Endodermal cell (in vitro differentiated cells): Measurements from ENCODE around the gene ACTL7B. TPM values are rescaled to one million over a fixed set of nuclear protein-coding genes. Genes with fewer than 3 reads are reported as not detected.

Experiments used
- DNase-seq: peaks from one replicate; pipeline ENCODE4 v3.0.0-alpha.2; 2017
- H3K27ac ChIP-seq: 2 replicates; pipeline ENCODE4 v1.5.1; 2013; ENCODE audit warnings: mild to moderate bottlenecking, low read depth, low read length, moderate library complexity
- H3K27me3 ChIP-seq: 2 replicates; pipeline ENCODE4 v1.6.1; 2013; ENCODE audit warnings: mild to moderate bottlenecking, low read length, moderate library complexity; ENCODE audit not compliant: insufficient read depth, control insufficient read depth, poor library complexity, severe bottlenecking
- H3K36me3 ChIP-seq: 2 replicates; pipeline ENCODE4 v1.7.0; 2013; ENCODE audit warnings: mild to moderate bottlenecking, low read length, moderate library complexity; ENCODE audit not compliant: control insufficient read depth, insufficient read depth
- H3K4me1 ChIP-seq: one replicate; pipeline ENCODE4 v1.7.0; 2013; ENCODE audit warnings: low read length; ENCODE audit not compliant: control insufficient read depth, insufficient read depth
- H3K4me3 ChIP-seq: 2 replicates; pipeline ENCODE4 v1.5.1; 2013; ENCODE audit warnings: mild to moderate bottlenecking, low read length, moderate library complexity
- H3K9ac ChIP-seq: 2 replicates; pipeline ENCODE4 v1.6.1; 2013; ENCODE audit warnings: mild to moderate bottlenecking, low read length, moderate library complexity; ENCODE audit not compliant: poor library complexity, severe bottlenecking; ENCODE audit errors: extremely low read depth
- H3K9me3 ChIP-seq: 2 replicates; pipeline ENCODE4 v1.6.1; 2013; ENCODE audit warnings: mild to moderate bottlenecking, low read length, moderate library complexity; ENCODE audit not compliant: control insufficient read depth
- H3K27ac Mint-ChIP-seq: 2 replicates; pipeline ENCODE4 v1.8.0; 2020; ENCODE audit warnings: mixed read lengths
- H3K27me3 Mint-ChIP-seq: 2 replicates; pipeline ENCODE4 v1.8.0; 2021; ENCODE audit warnings: mild to moderate bottlenecking, mixed read lengths; ENCODE audit not compliant: insufficient read depth
- H3K36me3 Mint-ChIP-seq: 2 replicates; pipeline ENCODE4 v1.8.0; 2020; ENCODE audit warnings: low read depth, mixed read lengths
- H3K4me1 Mint-ChIP-seq: 2 replicates; pipeline ENCODE4 v1.8.0; 2020; ENCODE audit warnings: mixed read lengths
- H3K4me3 Mint-ChIP-seq: 2 replicates; pipeline ENCODE4 v1.8.0; 2020; ENCODE audit warnings: mild to moderate bottlenecking, moderate library complexity, mixed read lengths
- H3K9me3 Mint-ChIP-seq: 2 replicates; pipeline ENCODE4 v1.8.0; 2020; ENCODE audit warnings: mild to moderate bottlenecking, mixed read lengths
- CTCF ChIP-seq: fragments of 200-600 bp; sonication (generic); conservative IDR thresholded peaks from 2 replicates; pipeline ENCODE4 v1.5.0; 2021; ENCODE audit warnings: antibody characterized with exemption, mild to moderate bottlenecking
- WGBS, 2 experiments: methylation state at CpG; one replicate each; pipeline versions ENCODE4 v1.1.5 to v1.1.7; 2013; ENCODE audit warnings: missing lambda C conversion rate in 2 of 2, mixed read lengths in 1 of 2; ENCODE audit not compliant: insufficient coverage in 1 of 2, insufficient read length in 1 of 2; 5-methylcytosine and 5-hydroxymethylcytosine counted together
- total RNA-seq, 2 donors: library from RNA; stranded (reverse); fragmentation: NEBNext Ultra II Directional in 1 of 2; extraction: Animal tissue kit (Norgen Biotek cat#: 25700) in 1 of 2; gene quantifications; 2 replicates in 1 of 2; 3 replicates in 1 of 2; pipeline ENCODE4 v1.2.1, GENCODE V29; 2021

Gene ACTL7B
- total RNA-seq, 2 donors from 2014 or later, result not detected

DNA sequence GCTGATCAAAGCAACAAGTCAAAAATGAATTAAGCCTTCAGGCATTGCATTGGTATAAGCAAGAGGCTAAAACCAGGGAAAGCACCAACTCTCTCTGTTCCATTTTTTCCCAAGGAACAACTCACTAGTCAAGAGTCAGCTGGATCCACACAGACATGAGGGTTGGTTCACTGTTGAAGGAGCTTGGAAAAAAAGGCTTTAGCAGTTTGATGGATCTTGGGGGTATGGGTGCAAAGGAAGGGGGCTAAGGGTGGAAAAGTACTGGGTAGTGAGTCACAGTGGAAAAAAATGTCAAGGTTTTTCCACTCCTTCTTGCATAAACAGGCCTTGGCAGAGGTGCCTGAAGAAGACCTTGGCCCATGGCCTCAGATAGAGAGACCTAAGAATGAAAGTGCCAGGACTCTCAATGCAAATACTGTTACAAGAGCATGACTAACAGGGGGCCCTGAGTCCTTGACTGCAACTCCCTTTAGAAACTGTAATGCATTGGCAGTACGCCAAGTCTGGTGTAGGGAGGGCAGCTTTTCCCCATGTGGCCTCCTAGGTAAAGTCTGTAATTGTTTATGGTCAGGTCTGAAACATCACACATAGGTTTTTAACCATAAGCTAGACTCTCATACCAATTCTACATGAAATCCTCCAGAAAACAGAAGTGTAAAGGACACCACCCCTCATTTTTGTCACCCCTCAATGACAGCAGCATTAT lies 30.0 kb upstream of the ACTL7B start:
- H3K36me3 Mint-ChIP-seq, result peaks cover 30% of the 10 kb centered on the region
- H3K27ac Mint-ChIP-seq, result no peak overlapping the region
- H3K36me3 ChIP-seq, result peaks cover 51% of the 10 kb centered on the region
- H3K9ac ChIP-seq, result no peak overlapping the region
- H3K9me3 ChIP-seq, result no peaks in the 10 kb centered on the region
- DNase-seq, result no peak
- H3K27me3 Mint-ChIP-seq, result no peaks in the 10 kb centered on the region
- H3K4me3 Mint-ChIP-seq, result no peak overlapping the region
- H3K27ac ChIP-seq, result no peak overlapping the region
- no peaks in the 10 kb centered on the region for H3K27me3 ChIP-seq
- no peaks in the 10 kb centered on the region for H3K4me1 ChIP-seq
- no peak for TF ChIP-seq CTCF
- no peaks in the 10 kb centered on the region for H3K4me1 Mint-ChIP-seq
- no peak overlapping the region for H3K4me3 ChIP-seq
- 75 to 100% methylated on average over 1 of the region's 1 CpG for WGBS, 2 experiments
- no peaks in the 10 kb centered on the region for H3K9me3 Mint-ChIP-seq

- H3K4me1 ChIP-seq, result no peaks in the 10 kb centered on the region
- H3K9me3 Mint-ChIP-seq, result no peaks in the 10 kb centered on the region
- WGBS, 2 experiments, result 100% methylated on average over 1 of the region's 3 CpGs; no CpG with 5 or more reads in 1 of the 2 experiments
- H3K9me3 ChIP-seq, result no peaks in the 10 kb centered on the region
- no peak overlapping the region for H3K9ac ChIP-seq
- H3K4me3 Mint-ChIP-seq, result no peak overlapping the region
- no peaks in the 10 kb centered on the region for H3K27me3 ChIP-seq
- H3K36me3 ChIP-seq, result peaks cover 51% of the 10 kb centered on the region
- TF ChIP-seq CTCF, result no peak
- peaks cover 28% of the 10 kb centered on the region for H3K36me3 Mint-ChIP-seq
- DNase-seq, result no peak
- no peak overlapping the region for H3K27ac Mint-ChIP-seq
- no peak overlapping the region for H3K4me3 ChIP-seq
- no peak overlapping the region for H3K27ac ChIP-seq
- no peaks in the 10 kb centered on the region for H3K4me1 Mint-ChIP-seq
- H3K27me3 Mint-ChIP-seq, result no peaks in the 10 kb centered on the region
Observed at GRCh38 chr9:108884701-108885100, 28.9 kb upstream of the ACTL7B start.

DNA sequence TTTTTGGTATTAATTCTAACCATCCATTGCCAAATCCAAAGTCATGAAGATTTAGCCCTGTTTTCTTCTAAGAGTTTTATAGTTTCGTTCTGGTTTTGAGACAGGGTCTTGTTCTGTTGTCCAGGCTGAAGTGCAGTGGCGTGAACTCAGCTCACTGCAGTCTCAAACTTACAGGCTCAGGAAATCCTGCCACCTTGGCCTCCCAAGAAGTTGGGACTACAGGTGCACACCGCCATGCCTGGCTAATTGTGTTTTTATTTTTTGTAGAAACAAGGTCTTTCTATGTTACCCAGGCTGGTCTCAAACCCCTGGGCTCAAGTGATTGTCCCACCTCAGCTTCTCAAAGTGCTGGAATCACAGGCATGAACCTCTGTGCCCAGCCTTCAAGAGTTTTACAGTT lies 27.3 kb upstream of the ACTL7B start:
- no peak for TF ChIP-seq CTCF
- Histone ChIP-seq H3K36me3 (peaks cover 53% of the 10 kb centered on the region), H3K27me3 (no peaks in the 10 kb centered on the region), H3K9ac (no peak overlapping the region), H3K4me1 (no peaks in the 10 kb centered on the region), H3K4me3 (no peak overlapping the region), H3K27ac (no peak overlapping the region), H3K9me3 (no peaks in the 10 kb centered on the region)
- Mint-ChIP-seq H3K36me3 (peaks cover 39% of the 10 kb centered on the region), H3K4me3 (no peak overlapping the region), H3K27me3 (no peaks in the 10 kb centered on the region), H3K4me1 (no peaks in the 10 kb centered on the region), H3K9me3 (no peaks in the 10 kb centered on the region), H3K27ac (no peak overlapping the region)
- 80 to 94% methylated on average over 3 of the region's 3 CpGs for WGBS, 2 experiments
- DNase-seq, result no peak
